LNCaP clone FGC (cell line): ENCODE results near the gene AP3B1.

Experiments
- DNase-seq: peaks from one replicate; pipeline ENCODE4 v3.0.0-alpha.2; 2011; ENCODE audit warnings: low read depth
- H3K4me3 ChIP-seq: 2 replicates; pipeline ENCODE4 v1.5.1; 2011; ENCODE audit warnings: mild to moderate bottlenecking, low read depth, low read length, control low read depth
- TF ChIP-seq, protein P1 (sequence below): IDR thresholded peaks from 2 replicates; pipeline ENCODE4 v1.5.1; 2012; ENCODE audit warnings: mild to moderate bottlenecking; ENCODE audit not compliant: control insufficient read depth, insufficient read depth; ENCODE audit errors: extremely low read depth

Gene AP3B1

DNA sequence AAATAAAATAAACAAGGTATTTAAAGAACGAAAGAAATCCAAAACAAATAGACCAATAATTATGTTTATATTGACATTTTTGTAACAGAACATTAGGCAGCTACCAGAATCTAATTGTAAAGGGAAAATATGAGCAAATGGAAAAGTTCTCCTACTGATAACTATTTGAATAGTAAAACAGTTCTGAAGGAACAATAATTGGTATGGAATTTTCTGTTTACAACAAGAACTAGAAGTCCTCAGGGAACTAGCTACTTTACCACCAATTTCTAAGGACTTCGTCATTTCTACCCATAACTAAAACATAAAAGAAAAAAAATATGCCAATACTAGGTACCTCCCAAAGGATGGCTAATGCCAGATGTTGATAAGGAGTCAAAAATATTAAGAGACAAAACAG, 58.5 kb downstream of the AP3B1 start:
- no peak overlapping the region for H3K4me3 ChIP-seq
- TF ChIP-seq, protein P1, sequence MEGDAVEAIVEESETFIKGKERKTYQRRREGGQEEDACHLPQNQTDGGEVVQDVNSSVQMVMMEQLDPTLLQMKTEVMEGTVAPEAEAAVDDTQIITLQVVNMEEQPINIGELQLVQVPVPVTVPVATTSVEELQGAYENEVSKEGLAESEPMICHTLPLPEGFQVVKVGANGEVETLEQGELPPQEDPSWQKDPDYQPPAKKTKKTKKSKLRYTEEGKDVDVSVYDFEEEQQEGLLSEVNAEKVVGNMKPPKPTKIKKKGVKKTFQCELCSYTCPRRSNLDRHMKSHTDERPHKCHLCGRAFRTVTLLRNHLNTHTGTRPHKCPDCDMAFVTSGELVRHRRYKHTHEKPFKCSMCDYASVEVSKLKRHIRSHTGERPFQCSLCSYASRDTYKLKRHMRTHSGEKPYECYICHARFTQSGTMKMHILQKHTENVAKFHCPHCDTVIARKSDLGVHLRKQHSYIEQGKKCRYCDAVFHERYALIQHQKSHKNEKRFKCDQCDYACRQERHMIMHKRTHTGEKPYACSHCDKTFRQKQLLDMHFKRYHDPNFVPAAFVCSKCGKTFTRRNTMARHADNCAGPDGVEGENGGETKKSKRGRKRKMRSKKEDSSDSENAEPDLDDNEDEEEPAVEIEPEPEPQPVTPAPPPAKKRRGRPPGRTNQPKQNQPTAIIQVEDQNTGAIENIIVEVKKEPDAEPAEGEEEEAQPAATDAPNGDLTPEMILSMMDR: no peak
- no peak for DNase-seq

DNA sequence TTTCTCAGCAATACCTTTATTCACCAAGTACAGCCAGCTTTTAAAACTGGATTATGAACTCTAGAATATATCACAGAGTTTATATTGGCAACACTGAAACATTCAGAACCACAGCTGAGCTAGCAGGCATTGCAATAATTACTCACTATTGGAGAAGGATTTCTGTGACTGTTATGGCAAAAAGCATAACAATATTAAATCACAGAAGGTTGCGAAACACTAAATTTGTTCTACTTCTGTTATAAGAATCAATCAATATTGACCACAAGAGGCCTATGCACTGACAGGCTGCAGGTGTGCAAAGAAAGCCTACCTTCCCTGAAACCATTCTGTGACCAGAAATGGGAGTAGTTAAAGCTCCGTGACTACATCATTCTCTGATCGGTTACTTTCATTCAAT, 59.2 kb downstream of the AP3B1 start:
- DNase-seq: no peak
- no peak overlapping the region for H3K4me3 ChIP-seq
- TF ChIP-seq, protein P1: no peak

DNA sequence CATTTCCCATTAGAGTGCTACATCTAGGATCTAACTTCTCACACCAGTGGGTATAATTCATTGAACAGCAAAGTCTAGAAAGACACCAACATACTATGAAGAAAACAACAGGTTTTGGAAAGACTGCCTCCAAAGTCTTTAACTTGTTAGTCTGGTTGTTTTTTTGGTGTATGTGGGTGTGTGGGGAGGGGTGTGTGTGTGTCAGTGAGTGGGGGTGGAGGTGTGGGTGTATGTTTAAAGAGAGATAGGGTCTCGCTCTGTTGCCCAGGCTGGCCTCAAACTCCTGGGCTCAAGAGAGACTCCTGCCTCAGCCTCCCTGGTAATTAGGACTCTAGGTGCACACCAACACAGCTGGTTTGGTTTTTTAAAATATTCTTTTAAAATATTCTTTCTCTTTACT, 59.7 kb downstream of the AP3B1 start:
- no peak overlapping the region for H3K4me3 ChIP-seq
- DNase-seq: no peak
- TF ChIP-seq, protein P1: no peak

- H3K4me3 ChIP-seq: no peak overlapping the region
- DNase-seq: peak; percentile 34
- TF ChIP-seq, protein P1: no peak
These were observed 62.3 kb downstream of the AP3B1 start for GRCh38 chr5:78232163-78232562.

DNA sequence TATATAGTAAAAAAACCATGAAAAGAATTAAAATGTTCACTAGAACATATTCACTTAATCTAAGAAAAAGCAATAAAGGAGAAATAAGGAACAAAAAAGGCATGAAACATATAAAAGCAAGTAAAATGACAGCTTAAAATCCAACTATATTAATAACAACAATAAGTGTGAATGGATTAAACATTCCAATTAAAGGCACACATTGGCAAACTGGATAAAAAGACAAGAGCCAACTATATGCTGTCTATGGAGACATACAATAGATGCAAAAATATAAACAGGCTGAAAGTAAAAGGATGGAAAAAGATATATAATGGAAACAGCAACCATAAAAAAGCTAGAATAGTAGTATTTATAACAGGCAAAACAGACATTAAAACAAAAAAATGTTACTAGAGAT, 70.1 kb downstream of the AP3B1 start:
- TF ChIP-seq, protein P1: no peak
- DNase-seq: no peak
- H3K4me3 ChIP-seq: no peak overlapping the region

GRCh38 chr5:78221964-78222451, 72.5 kb downstream of the AP3B1 start:
- H3K4me3 ChIP-seq: no peak overlapping the region
- TF ChIP-seq, protein P1: peak; percentile 59
- peak; percentile 10 for DNase-seq

- TF ChIP-seq, protein P1: no peak
- H3K4me3 ChIP-seq: no peak overlapping the region
- DNase-seq: no peak
These were observed 73.0 kb downstream of the AP3B1 start for GRCh38 chr5:78221467-78221866.
